Measurements from ENCODE around the gene TGM1.

Gene TGM1

GRCh38 chr14:24278424-24278823 is 15.4 kb upstream of the TGM1 start:
- TF ChIP-seq L3MBTL2 (conservative IDR thresholded peaks at IDR 0.05) (no peak), ELF4 (IDR thresholded peaks at IDR 0.05) (no peak), FOXK2 (IDR thresholded peaks at IDR 0.05) (no peak), ARNT (IDR thresholded peaks at IDR 0.05) (no peak), FOXM1 (IDR thresholded peaks at IDR 0.05; ENCODE audit: borderline replicate concordance) (no peak), BHLHE40 (IDR thresholded peaks at IDR 0.05; ENCODE audit: borderline replicate concordance) (no peak), TARDBP (IDR thresholded peaks at IDR 0.05) (no peak), SUZ12 (IDR thresholded peaks at IDR 0.05) (no peak), ZNF384 (IDR thresholded peaks at IDR 0.05) (no peak), PKNOX1 (IDR thresholded peaks at IDR 0.05) (no peak), FOXA1 (IDR thresholded peaks at IDR 0.05) (no peak), NFRKB (IDR thresholded peaks at IDR 0.05) (no peak)
- no peak for DNase-seq (ENCODE audit: extremely low spot score)
- ChIA-PET POLR2A (interaction anchor here (0.8 kb wide), 1 partner anchor 36 kb away, joined by 3 read pairs; the partner anchor contains the start of gene TINF2), CTCF (no interaction called here)

GRCh38 chr14:24277606-24278321 is 14.8 kb upstream of the TGM1 start:
- DNase-seq (ENCODE audit: extremely low spot score) = no peak
- CTCF ChIA-PET = no interaction called here
- TF ChIP-seq BHLHE40 (IDR thresholded peaks at IDR 0.05; ENCODE audit: borderline replicate concordance) = no peak
- no peak for TF ChIP-seq FOXK2 (IDR thresholded peaks at IDR 0.05)
- TF ChIP-seq CTBP1 (IDR thresholded peaks at IDR 0.05; ENCODE audit: borderline replicate concordance) = no peak
- TF ChIP-seq ELF4 (IDR thresholded peaks at IDR 0.05) = no peak
- TF ChIP-seq SP1 (IDR thresholded peaks at IDR 0.05) = no peak
- no peak for TF ChIP-seq TARDBP (IDR thresholded peaks at IDR 0.05)
- TF ChIP-seq LEF1 (IDR thresholded peaks at IDR 0.05; ENCODE audit: borderline replicate concordance) = no peak
- no peak for TF ChIP-seq ARNT (IDR thresholded peaks at IDR 0.05)
- TF ChIP-seq HDGF (IDR thresholded peaks at IDR 0.05; ENCODE audit: borderline replicate concordance) = no peak
- TF ChIP-seq FOXM1 (IDR thresholded peaks at IDR 0.05; ENCODE audit: borderline replicate concordance) = no peak
- no peak for TF ChIP-seq FOXA1 (IDR thresholded peaks at IDR 0.05)
- no peak for TF ChIP-seq L3MBTL2 (conservative IDR thresholded peaks at IDR 0.05)
- no peak for TF ChIP-seq SUZ12 (IDR thresholded peaks at IDR 0.05)
- no peak for TF ChIP-seq PKNOX1 (IDR thresholded peaks at IDR 0.05)
- TF ChIP-seq NFRKB (IDR thresholded peaks at IDR 0.05) = no peak
- TF ChIP-seq ZNF384 (IDR thresholded peaks at IDR 0.05) = no peak
- POLR2A ChIA-PET = interaction anchor here (0.8 kb wide), 1 partner anchor 35 kb away, joined by 3 read pairs; the partner anchor contains the start of gene TINF2

- POLR2A ChIA-PET = no interaction called here
- DNase-seq (ENCODE audit: extremely low spot score) = no peak
- CTCF ChIA-PET = no interaction called here
- TF ChIP-seq ARNT (IDR thresholded peaks at IDR 0.05) = no peak
- TF ChIP-seq SUZ12 (IDR thresholded peaks at IDR 0.05) = no peak
- no peak for TF ChIP-seq L3MBTL2 (conservative IDR thresholded peaks at IDR 0.05)
- TF ChIP-seq NFRKB (IDR thresholded peaks at IDR 0.05) = no peak
- TF ChIP-seq SP1 (IDR thresholded peaks at IDR 0.05) = no peak
- TF ChIP-seq FOXA1 (IDR thresholded peaks at IDR 0.05) = no peak
- TF ChIP-seq BHLHE40 (IDR thresholded peaks at IDR 0.05; ENCODE audit: borderline replicate concordance) = no peak
- no peak for TF ChIP-seq ZNF384 (IDR thresholded peaks at IDR 0.05)
- no peak for TF ChIP-seq PKNOX1 (IDR thresholded peaks at IDR 0.05)
- TF ChIP-seq TARDBP (IDR thresholded peaks at IDR 0.05) = no peak
- TF ChIP-seq HDGF (IDR thresholded peaks at IDR 0.05; ENCODE audit: borderline replicate concordance) = no peak
- TF ChIP-seq FOXM1 (IDR thresholded peaks at IDR 0.05; ENCODE audit: borderline replicate concordance) = no peak
- TF ChIP-seq ELF4 (IDR thresholded peaks at IDR 0.05) = no peak
- no peak for TF ChIP-seq FOXK2 (IDR thresholded peaks at IDR 0.05)
- TF ChIP-seq LEF1 (IDR thresholded peaks at IDR 0.05; ENCODE audit: borderline replicate concordance) = no peak
- no peak for TF ChIP-seq CTBP1 (IDR thresholded peaks at IDR 0.05; ENCODE audit: borderline replicate concordance)
Observed at GRCh38 chr14:24277071-24277470, 14.1 kb upstream of the TGM1 start.

- ChIA-PET CTCF (interaction anchor here (1.2 kb wide), 1 partner anchor 21 kb away, joined by 3 read pairs; no protein-coding TSS in a partner anchor), POLR2A (interaction anchor here (1.0 kb wide), 1 partner anchor 31 kb away, joined by 5 read pairs; the partner anchor contains the start of gene TINF2)
- no peak for DNase-seq (ENCODE audit: extremely low spot score)
Observed at GRCh38 chr14:24274101-24274543, 11.1 kb upstream of the TGM1 start.

More at GRCh38 chr14:24274101-24274543, 11.1 kb upstream of the TGM1 start:
- TF ChIP-seq ZNF384 (IDR thresholded peaks at IDR 0.05) (no peak), NFRKB (IDR thresholded peaks at IDR 0.05) (no peak), BHLHE40 (IDR thresholded peaks at IDR 0.05; ENCODE audit: borderline replicate concordance) (no peak), PKNOX1 (IDR thresholded peaks at IDR 0.05) (no peak), HDGF (IDR thresholded peaks at IDR 0.05; ENCODE audit: borderline replicate concordance) (no peak), FOXA1 (IDR thresholded peaks at IDR 0.05) (no peak), LEF1 (IDR thresholded peaks at IDR 0.05; ENCODE audit: borderline replicate concordance) (no peak), SP1 (IDR thresholded peaks at IDR 0.05) (no peak)

All from HEK293T (cell line).